Measurements from ENCODE around the gene STAC3. TPM values are rescaled to one million over a fixed set of nuclear protein-coding genes. Genes with fewer than 3 reads are reported as not detected.
A peak's percentile ranks its signal among the peaks of the same experiment; 100 is the strongest.

The STAC3 gene
- total RNA-seq, 4 donors from 2014 or later: 0.42 to 1.7 (median 1.2) TPM

DNA sequence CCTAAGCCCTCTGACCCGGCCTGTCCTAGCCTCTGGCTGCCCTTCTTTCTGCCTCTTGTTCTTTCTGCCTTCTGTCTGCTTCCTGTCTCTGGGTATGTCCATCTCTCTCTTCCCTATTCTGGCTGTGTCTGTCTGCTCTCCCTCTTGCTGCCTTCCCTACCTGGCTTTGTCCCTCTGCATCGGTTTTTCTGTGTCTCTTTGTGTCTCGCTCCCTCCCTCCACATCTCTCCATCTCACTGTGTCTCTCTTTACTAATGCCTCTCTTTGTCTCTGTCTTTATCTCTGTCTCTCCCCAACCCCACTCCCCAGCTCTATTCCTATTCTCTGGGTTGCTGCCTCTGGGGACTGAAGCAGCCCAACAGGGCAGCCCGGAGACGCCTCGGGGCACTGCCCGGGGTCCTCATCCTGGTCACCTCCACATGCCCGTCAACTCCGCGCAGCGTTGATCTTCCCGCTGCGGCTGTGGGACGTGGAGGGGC, 11.4 kb downstream of the STAC3 start:
- peaks cover 58 to 83% (median 72%) of the 10 kb centered on the region in 4 donors for H3K4me1 ChIP-seq
- no peaks in the 10 kb centered on the region for H3K9me3 ChIP-seq
- H3K27ac ChIP-seq (replicated peaks in 1 of 4): peak overlapping the region in 1 of 4 donors; percentile 36
- TF ChIP-seq POLR2AphosphoS5 (IDR thresholded peaks at IDR 0.05) (no peak), EP300 (IDR thresholded peaks at IDR 0.05) (no peak), POLR2A (IDR thresholded peaks at IDR 0.05; ENCODE audit: low read depth) (no peak)
- TF ChIP-seq, protein P1, sequence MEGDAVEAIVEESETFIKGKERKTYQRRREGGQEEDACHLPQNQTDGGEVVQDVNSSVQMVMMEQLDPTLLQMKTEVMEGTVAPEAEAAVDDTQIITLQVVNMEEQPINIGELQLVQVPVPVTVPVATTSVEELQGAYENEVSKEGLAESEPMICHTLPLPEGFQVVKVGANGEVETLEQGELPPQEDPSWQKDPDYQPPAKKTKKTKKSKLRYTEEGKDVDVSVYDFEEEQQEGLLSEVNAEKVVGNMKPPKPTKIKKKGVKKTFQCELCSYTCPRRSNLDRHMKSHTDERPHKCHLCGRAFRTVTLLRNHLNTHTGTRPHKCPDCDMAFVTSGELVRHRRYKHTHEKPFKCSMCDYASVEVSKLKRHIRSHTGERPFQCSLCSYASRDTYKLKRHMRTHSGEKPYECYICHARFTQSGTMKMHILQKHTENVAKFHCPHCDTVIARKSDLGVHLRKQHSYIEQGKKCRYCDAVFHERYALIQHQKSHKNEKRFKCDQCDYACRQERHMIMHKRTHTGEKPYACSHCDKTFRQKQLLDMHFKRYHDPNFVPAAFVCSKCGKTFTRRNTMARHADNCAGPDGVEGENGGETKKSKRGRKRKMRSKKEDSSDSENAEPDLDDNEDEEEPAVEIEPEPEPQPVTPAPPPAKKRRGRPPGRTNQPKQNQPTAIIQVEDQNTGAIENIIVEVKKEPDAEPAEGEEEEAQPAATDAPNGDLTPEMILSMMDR (IDR thresholded peaks at IDR 0.05): no peak
- no peak for DNase-seq (ENCODE audit: extremely low spot score)
- H3K4me3 ChIP-seq: peak overlapping the region; percentile 58 to 59 (median 59)
- intact Hi-C loops (cut with DNase I): loop anchor here (1.0 kb wide), 1 partner anchor 24 kb away; no protein-coding TSS in a partner anchor
- 2% methylated on average over 14 of the region's 14 CpGs for WGBS
- H3K27me3 ChIP-seq: peaks cover 15 to 100% (median 59%) of the 10 kb centered on the region in 4 donors
- peaks cover under 1 to 7% (median 4%) of the 10 kb centered on the region in 4 donors for H3K36me3 ChIP-seq

DNA sequence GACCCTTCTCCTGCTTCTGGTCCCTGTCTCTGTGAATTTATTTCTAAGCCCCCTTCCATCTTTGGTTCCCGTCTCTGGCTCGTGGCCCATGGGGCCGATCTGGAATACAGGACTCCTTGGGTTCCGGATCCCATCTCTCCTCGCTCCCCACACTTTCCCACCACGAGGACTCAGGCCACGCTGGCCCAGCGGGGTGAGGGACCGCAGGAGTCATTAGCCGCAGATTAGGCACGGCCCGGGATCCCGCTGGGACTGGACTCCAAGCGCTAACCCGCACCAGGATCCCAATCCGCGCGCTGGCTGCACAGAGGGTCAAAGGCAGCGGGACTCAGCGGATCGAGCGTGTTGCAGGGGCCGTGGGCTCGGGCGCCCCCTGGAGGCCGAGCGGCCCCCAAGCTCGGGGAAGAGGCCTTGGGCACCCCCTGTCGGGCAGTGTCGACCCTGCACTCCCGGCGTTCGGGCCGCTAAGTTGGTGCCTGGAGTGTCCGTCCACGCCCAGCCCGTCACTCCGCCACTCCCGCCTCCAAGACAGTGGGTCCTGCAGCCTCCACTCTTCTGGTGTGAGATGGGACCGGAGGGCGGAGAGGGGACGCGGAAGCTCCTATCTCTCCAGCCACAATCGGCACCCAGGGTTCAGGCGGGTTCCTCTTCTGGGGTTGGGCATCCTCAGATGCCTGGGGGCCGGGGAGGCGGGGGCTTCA, 12.0 kb downstream of the STAC3 start:
- H3K4me1 ChIP-seq: peaks cover 58 to 78% (median 71%) of the 10 kb centered on the region in 4 donors
- H3K9me3 ChIP-seq: no peaks in the 10 kb centered on the region
- peaks cover 15 to 95% (median 57%) of the 10 kb centered on the region in 4 donors for H3K27me3 ChIP-seq
- WGBS: 9% methylated on average over 9 of the region's 47 CpGs
- TF ChIP-seq POLR2AphosphoS5 (IDR thresholded peaks at IDR 0.05) (peak in 1 of 2 donors; percentile 77), POLR2A (IDR thresholded peaks at IDR 0.05; ENCODE audit: low read depth) (no peak), EP300 (IDR thresholded peaks at IDR 0.05) (no peak)
- TF ChIP-seq, protein P1 (IDR thresholded peaks at IDR 0.05): peak in 2 of 3 experiments; percentile 100
- intact Hi-C loops (cut with DNase I): loop anchor here (1.0 kb wide), 1 partner anchor 24 kb away; no protein-coding TSS in a partner anchor
- no peak overlapping the region for H3K27ac ChIP-seq (replicated peaks in 1 of 4)
- peak overlapping the region; percentile 58 to 59 (median 59) for H3K4me3 ChIP-seq
- peaks cover 7 to 13% (median 10%) of the 10 kb centered on the region in 4 donors for H3K36me3 ChIP-seq
- peak; percentile 96 for DNase-seq (ENCODE audit: extremely low spot score)

DNA sequence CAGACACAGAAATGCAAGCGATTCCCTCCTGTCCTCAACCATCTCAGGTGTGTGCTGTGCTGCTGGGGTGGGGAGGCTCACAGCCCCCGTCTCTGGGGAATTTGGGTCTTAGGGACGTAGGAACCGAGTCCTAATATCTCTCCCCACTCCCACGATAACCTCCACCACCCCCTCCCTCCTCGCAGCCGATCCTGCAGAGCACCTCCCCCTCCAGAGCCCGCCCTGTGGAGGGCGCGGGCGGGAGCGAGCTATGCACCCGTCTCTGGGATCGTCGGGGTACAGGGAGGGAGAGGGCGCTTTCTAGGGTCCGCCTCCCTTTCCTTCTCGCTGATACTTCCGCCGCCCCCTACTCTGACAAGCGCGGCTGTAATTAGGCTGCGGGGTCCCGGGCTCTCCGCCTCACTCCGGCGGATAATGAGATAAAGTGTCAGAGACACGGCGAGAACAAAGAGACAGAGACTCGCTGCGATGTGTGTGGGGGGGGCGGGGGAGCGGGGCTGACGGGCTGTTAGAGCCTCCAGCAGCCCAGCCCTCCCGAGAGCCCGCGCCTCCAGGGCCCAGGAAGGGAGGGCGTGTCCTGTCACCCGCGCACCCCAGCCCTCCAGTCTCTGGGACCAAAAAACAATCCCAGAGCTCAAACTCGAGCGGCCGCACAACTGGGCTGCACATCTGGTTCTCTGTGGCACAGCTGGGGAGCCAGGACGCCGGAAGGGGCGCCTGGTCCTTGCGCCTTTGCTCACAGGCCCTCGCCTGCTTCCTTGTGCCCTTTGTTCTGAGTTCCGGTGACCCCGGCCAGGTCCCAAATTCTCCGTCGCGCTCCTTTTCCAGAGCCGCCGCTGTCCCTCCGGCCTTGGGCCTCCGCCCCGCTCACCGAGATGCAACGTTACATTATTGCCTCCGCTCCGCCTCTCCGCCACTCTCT, 12.8 kb downstream of the STAC3 start:
- Histone ChIP-seq H3K36me3 (peaks cover 15 to 21% (median 18%) of the 10 kb centered on the region in 4 donors), H3K27me3 (peaks cover 12 to 86% (median 51%) of the 10 kb centered on the region in 4 donors), H3K9me3 (no peaks in the 10 kb centered on the region), H3K4me3 (peak overlapping the region; percentile 58 to 59 (median 59)), H3K27ac (replicated peaks in 1 of 4) (no peak overlapping the region), H3K4me1 (peaks cover 50 to 70% (median 63%) of the 10 kb centered on the region in 4 donors)
- TF ChIP-seq EP300 (IDR thresholded peaks at IDR 0.05): no peak
- no peak for TF ChIP-seq POLR2A (IDR thresholded peaks at IDR 0.05; ENCODE audit: low read depth)
- TF ChIP-seq POLR2AphosphoS5 (IDR thresholded peaks at IDR 0.05): no peak
- TF ChIP-seq, protein P1 (IDR thresholded peaks at IDR 0.05): no peak
- 7% methylated on average over 59 of the region's 63 CpGs for WGBS
- no peak for DNase-seq (ENCODE audit: extremely low spot score)
- intact Hi-C loops (cut with DNase I): no loop called here

DNA sequence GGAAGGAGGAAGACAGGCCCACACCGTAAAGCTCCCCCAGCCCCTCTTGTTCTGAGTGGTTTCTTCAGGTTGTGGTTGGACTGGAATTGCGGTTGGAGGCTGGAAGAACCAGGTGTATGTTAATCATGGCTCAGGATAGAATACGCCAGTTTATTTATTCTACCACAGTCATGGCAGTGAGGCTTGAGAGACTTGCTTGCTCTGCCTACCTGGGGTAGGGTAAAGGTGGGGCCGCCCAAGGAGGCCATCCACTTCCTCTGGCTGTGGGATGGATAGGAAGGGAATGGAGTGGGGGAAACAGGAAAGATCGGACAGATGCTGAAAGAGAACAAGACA, 13.4 kb downstream of the STAC3 start:
- TF ChIP-seq EP300 (IDR thresholded peaks at IDR 0.05) (no peak), POLR2AphosphoS5 (IDR thresholded peaks at IDR 0.05) (no peak), POLR2A (IDR thresholded peaks at IDR 0.05; ENCODE audit: low read depth) (no peak)
- no peaks in the 10 kb centered on the region for H3K9me3 ChIP-seq
- no peak overlapping the region for H3K27ac ChIP-seq (replicated peaks in 1 of 4)
- peaks cover 22 to 28% (median 24%) of the 10 kb centered on the region in 4 donors for H3K36me3 ChIP-seq
- peaks cover 12 to 83% (median 45%) of the 10 kb centered on the region in 4 donors for H3K27me3 ChIP-seq
- H3K4me1 ChIP-seq: peaks cover 43 to 64% (median 57%) of the 10 kb centered on the region in 4 donors
- 58% methylated on average over 5 of the region's 5 CpGs for WGBS
- no peak for DNase-seq (ENCODE audit: extremely low spot score)
- intact Hi-C loops (cut with DNase I): no loop called here
- H3K4me3 ChIP-seq: peak overlapping the region in 1 of 4 donors; percentile 59
